NCI-H146 (cell line): Measurements from ENCODE around the gene VARS2.
"Not testable (repeated sequence)": the region's sequence is repeated elsewhere in the genome, so short reads cannot be mapped to it uniquely, and the experiment has no call there.

Experiments used
- DNase-seq: peaks from one replicate; lab custom pipeline; 2025; lab: John Stamatoyannopoulos, UW

VARS2 gene

DNA sequence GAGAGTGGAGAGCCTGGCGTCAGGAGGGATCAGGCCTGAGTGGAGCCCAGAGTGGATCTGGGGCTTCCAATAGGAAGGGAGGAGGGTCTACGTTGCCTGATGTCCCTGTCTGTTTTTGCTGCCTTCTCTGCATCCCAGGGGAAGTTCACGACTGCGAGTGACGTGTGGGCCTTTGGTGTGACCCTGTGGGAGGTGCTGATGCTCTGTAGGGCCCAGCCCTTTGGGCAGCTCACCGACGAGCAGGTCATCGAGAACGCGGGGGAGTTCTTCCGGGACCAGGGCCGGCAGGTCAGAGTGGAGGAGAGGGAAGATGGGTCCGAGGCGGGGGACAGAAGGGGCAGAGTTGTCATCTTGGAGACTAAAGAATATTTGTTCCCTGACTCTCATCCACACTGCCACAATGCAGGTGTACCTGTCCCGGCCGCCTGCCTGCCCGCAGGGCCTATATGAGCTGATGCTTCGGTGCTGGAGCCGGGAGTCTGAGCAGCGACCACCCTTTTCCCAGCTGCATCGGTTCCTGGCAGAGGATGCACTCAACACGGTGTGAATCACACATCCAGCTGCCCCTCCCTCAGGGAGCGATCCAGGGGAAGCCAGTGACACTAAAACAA, 15.2 kb upstream of the VARS2 start:
- DNase-seq = no peak

GRCh38 chr6:30900863-30901417, 13.1 kb upstream of the VARS2 start:
- no peak for DNase-seq

- no peak for DNase-seq
These were observed 12.6 kb upstream of the VARS2 start for GRCh38 chr6:30901436-30901835.

DNA sequence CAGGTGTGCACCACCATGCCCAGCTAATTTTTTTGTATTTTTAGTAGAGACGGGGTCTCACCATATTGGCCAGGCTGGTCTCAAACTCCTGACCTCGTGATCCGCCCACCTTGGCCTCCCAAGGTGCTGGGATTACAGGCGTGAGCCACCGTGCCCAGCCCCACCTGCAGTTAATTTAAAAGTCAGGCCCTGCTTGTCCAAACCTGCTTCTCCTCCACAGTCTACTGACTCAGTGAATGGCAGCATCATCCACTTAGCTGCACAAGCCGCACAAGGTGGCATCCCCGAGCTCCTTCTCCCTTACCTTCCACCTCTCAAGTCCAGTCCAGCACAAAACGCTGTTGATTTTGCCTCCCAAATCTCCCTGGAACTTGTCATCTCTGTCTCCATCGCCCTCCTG, 11.8 kb upstream of the VARS2 start:
- not testable (repeated sequence) for DNase-seq

- no peak for DNase-seq
These were observed 11.3 kb upstream of the VARS2 start for GRCh38 chr6:30902709-30903108.

GRCh38 chr6:30903236-30903635, 10.8 kb upstream of the VARS2 start:
- DNase-seq = no peak

DNA sequence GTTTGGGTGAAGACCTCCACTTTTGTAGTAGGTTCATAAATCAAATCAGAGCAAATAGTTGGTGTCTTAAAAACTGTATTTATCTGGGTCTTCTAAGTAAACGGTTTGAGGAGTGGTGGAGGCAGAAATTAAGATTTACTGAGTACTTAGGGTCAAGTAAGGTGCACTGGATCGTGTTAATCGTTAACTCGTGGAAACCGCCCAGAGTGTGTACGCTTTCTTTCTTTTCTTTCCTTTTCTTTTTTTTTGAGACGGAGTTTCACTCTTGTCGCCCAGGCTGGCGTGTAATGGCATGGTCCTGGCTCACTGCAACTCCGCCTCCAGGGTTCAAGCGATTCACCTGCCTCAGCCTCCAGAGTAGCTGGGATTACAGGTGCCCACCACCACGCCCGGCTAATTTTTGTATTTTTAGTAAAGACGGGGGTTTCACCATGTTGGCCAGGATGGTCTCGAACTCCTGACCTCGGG, 6.7 kb upstream of the VARS2 start:
- DNase-seq = not testable (repeated sequence)

DNA sequence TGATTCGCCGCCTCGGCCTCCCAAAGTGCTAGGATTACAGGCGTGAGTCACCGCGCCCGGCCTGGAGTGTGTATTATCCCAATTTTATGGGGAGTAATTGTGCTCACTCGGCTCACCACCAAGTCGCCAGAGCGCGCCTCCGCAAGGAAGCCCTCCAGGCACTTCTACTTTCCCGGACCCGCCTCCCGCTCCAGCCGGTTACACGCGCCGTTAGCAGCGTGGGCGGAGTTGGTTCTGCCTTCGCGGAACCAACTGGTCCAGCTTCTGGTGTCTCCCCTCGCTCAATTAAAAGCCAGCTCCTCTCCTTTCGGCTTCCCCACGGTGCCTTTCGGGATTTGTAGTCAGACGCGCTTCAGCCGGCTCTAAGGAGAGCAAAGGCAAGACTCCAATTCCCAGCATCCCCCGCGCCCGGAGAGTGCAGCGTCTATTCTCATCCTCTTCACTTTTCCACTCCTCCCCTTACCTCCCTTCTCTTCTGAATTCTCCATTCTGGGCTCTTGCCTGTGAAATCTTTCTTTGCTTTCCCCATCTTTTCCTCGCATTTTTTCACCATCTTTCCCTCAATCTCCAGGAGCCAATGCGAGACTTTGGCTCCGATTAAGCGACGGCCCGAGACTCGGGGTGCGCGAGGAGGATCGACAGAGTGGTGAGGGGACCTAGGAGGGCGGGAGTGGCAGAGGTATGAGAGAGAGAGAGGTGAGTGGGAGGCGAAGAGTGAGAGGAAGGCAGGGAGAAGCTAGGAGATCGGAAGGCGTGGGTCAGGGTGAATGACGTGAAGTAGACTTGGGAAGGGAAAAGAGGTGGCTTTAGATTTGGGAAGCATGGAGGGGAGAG, 6.1 kb upstream of the VARS2 start, which contains the start of gene GTF2H4:
TSS of gene GTF2H4 (plus strand) at position 450 of the 834 bp plus-strand sequence.
- peak; percentile 98 for DNase-seq

GRCh38 chr6:30908700-30909099, 5.3 kb upstream of the VARS2 start:
- no peak for DNase-seq

DNA sequence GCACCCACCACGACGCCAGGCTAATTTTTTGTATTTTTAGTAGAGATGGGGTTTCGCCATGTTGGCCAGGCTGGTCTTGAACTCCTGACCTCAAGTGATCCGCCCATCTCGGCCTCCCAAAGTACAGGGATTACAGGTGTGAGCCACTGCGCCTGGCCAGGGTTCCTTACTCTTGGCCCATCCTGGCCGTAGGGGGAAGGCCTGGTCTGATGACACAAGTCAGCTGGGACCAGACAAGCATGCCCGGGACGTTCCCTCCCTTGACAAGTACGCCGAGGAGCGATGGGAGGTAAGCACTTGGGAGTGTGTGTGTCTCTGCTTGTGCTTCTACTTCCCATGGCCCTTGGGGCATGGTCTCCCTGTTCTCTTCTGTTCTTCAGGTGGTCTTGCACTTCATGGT, 3.6 kb upstream of the VARS2 start:
- DNase-seq = not testable (repeated sequence)

- DNase-seq = no peak
These were observed 1.1 kb upstream of the VARS2 start for GRCh38 chr6:30912746-30913520.

DNA sequence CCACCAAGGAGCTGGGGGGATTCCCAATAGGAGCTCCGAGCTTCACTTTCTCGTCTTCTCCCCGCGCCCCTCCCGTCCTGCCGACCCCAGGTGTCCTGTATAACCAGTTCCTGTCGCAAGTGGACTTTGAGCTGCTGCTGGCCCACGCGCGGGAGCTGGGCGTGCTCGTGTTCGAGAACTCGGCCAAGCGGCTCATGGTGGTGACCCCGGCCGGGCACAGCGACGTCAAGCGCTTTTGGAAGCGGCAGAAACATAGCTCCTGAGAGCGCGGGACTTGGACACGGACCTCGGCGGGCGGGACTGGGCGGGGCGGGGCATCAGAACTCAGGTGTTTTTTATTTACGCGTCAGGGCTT, 340 bp upstream of the VARS2 start:
- no peak for DNase-seq

DNA sequence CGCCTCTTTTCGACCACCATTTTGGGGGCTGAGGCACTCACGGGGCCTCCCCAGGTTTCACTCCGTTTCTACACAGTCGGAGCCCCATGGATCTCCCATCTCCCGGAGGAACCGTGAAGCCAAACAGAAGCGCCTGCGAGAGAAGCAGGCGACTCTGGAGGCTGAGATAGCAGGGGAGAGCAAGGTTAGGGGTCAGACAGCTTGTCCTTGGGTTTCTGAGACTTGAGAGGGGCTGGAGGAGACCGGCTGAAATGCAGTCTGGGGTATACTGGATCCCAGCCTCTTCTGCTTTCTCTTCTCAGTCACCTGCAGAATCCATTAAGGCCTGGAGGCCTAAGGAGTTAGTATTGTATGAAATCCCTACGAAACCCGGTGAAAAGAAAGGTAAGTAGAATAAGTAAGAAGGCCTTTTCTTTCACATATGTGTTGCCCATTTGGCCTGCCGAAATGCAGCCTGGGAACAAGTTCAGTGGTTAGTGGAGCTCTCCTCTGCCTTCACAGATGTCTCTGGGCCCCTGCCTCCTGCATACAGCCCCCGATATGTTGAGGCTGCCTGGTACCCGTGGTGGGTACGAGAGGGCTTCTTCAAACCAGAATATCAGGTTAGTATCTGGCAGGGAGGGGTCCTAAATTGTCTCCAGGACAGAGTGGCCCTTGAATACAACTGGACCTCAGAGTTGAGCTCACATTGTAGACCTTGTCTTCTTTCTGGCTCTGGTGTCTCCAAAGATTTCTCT, 984 bp downstream of the VARS2 start:
- DNase-seq = peak; percentile 12

DNA sequence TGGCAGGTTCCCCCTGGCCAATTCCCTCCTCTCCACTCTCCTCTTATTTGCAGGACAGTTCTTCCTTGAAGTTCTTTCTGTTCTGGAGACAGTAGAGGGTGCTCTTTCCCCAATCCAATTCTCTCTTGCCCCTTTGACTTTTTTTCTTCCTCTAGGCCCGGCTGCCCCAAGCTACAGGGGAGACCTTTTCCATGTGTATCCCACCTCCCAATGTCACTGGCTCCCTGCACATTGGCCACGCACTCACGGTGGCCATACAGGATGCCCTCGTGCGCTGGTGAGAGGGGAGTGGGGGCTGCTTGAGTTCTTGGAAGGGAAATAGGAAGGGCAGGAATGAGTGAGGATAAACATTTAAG, 1.5 kb downstream of the VARS2 start:
- peak; percentile 46 for DNase-seq

DNA sequence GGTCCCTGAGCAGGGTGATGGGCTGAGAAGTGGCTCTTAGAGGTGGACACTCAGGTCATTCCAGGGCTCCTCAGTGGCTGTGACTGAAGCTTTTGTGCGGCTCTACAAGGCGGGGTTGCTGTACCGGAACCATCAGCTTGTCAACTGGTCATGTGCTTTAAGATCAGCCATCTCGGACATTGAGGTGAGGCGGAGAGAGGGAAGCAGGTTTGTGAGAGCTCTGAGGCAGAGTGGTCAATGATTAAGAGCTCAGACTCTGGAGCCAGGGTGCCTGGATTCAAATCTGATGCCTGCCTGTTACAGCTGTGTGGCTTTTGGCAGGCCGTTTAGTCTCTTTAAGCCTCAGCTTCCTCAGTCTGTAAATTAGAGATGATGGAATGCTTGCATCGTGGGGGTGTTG, 3.0 kb downstream of the VARS2 start:
- no peak for DNase-seq

DNA sequence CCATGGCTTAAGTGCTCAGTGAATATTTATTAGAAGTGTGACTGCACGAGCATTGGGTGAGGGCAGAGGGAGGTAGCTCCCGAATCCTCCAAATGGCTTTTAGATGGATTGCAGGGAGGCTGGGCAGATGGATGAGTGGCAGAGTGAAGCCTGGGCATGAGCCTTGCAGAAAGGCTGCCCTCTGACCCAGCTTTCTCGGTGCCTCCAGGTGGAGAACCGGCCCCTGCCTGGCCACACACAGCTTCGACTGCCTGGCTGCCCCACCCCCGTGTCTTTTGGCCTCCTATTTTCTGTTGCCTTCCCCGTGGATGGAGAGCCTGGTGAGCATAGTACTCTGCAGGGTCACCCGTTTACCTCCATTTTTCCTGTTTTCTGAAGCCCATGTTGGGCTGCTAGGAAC, 3.4 kb downstream of the VARS2 start:
- no peak for DNase-seq

- DNase-seq = no peak
These were observed 4.6 kb downstream of the VARS2 start for GRCh38 chr6:30918670-30919069.

DNA sequence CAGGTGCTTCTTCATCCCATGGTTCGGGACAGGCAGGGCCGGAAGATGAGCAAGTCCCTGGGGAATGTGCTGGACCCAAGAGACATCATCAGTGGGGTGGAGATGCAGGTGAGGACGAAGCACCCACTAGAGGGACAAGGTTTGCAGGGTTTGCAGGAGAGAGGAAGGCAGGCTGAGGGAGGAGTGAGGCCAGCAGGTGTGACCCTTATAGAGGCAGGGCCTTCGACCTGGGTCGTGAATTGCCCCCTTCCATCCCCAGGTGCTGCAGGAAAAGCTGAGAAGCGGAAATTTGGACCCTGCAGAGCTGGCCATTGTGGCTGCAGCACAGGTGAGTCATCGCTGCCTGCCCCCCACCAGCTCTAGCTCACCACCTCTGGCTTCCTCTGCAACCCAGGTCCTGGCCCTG, 8.4 kb downstream of the VARS2 start:
- no peak for DNase-seq

GRCh38 chr6:30924040-30924627, 10.1 kb downstream of the VARS2 start:
- not testable (repeated sequence) for DNase-seq

DNA sequence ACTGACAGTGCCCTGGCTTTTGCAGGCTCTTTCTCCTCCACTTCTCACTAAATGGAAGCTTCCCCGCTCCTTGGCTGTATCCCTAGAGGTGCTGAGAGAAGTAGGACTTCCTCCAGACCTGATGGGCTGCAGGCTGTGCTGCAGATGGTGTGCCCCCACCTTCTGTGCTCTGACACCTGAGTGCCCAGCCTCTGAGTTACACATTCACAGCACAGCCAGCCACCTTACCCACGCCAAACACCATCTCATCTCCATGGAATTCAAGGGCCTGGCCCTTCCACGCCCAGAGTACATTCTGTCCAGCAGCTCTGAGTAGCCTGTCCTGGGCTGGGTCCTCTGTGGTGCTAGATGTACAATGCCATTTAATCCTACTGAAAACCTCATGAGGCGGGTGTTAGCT, 12.6 kb downstream of the VARS2 start:
- no peak for DNase-seq

DNA sequence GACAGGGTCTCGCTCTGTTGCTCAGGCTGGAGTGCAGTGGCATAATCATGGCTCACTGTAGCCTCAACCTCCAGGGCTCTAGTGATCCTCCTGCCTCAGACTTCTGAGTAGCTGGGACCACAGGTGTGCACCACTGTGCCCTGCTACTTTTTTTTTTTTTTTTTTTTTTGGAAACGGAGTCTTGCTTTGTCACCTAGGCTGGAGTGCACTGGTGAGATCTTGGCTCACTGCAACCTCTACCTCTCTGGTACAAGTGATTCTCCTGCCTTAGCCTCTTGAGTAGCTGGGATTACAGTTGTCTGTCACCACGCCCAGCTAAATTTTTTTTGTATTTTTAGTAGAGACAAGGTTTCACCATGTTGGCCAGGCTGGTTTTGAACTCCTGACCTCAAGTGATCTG, 13.0 kb downstream of the VARS2 start:
- DNase-seq = not testable (repeated sequence)
